Epithelial cell of proximal tubule (primary cell): ENCODE data around the gene MED12L. TPM values are rescaled to one million over a fixed set of nuclear protein-coding genes. Genes with fewer than 3 reads are reported as not detected.

Source experiments
- DNase-seq: peaks from one replicate; pipeline ENCODE4 v3.0.0-alpha.2; 2011; ENCODE audit warnings: low read depth
- H3K4me3 ChIP-seq: 2 replicates; pipeline ENCODE4 v1.5.1; 2011; ENCODE audit warnings: low read depth, mild to moderate bottlenecking, low read length
- CTCF ChIP-seq: conservative IDR thresholded peaks from 2 replicates; pipeline ENCODE4 v1.5.1; 2012; ENCODE audit warnings: low read depth, mild to moderate bottlenecking, low read length
- total RNA-seq: library from RNA; depleted of rRNA; stranded (reverse); fragments of >200 nt; gene quantifications from 2 replicates; pipeline ENCODE4 v1.2.3, GENCODE V29; 2015

MED12L gene
- total RNA-seq, 1 donor from 2014 or later: 0.12 TPM

- no peak overlapping the region for H3K4me3 ChIP-seq
- DNase-seq: no peak
- TF ChIP-seq CTCF: no peak
These were observed 114.3 kb downstream of the MED12L start for GRCh38 chr3:151199554-151200438.

- no peak for TF ChIP-seq CTCF
- DNase-seq: no peak
- no peak overlapping the region for H3K4me3 ChIP-seq
These were observed 115.1 kb downstream of the MED12L start for GRCh38 chr3:151200586-151200985.

- H3K4me3 ChIP-seq: no peak overlapping the region
- no peak for DNase-seq
- TF ChIP-seq CTCF: no peak
These were observed 115.7 kb downstream of the MED12L start for GRCh38 chr3:151201051-151201730.

GRCh38 chr3:151203051-151203420 is 117.6 kb downstream of the MED12L start, which contains the start of gene GPR171:
Gene GPR171, minus strand, starts transcription at chr3:151203216. Its CDS starts 3,830 bp downstream, at chr3:151199386.
- no peak for TF ChIP-seq CTCF
- no peak for DNase-seq

GRCh38 chr3:151204530-151205402 is 119.3 kb downstream of the MED12L start:
- TF ChIP-seq CTCF: no peak
- DNase-seq: no peak
- H3K4me3 ChIP-seq: no peak overlapping the region

More at GRCh38 chr3:151203051-151203420, 117.6 kb downstream of the MED12L start, which contains the start of gene GPR171:
- no peak within 1 kb of the TSS for H3K4me3 ChIP-seq

GRCh38 chr3:151205482-151205881 is 120.0 kb downstream of the MED12L start:
- no peak overlapping the region for H3K4me3 ChIP-seq
- TF ChIP-seq CTCF: no peak
- no peak for DNase-seq
